Lung microvascular endothelial cell (primary cell): ENCODE data around the gene NRIP3. TPM values are rescaled to one million over a fixed set of nuclear protein-coding genes. Genes with fewer than 3 reads are reported as not detected.
"Not testable (repeated sequence)": the region's sequence is repeated elsewhere in the genome, so short reads cannot be mapped to it uniquely, and the experiment has no call there.

Experiments used
- DNase-seq, 2 donors: peaks; one replicate each; pipeline versions ENCODE4 v3.0.0 to v3.0.0-alpha.2; 2010; ENCODE audit warnings: low read depth in 2 of 2
- total RNA-seq: library from RNA; depleted of rRNA; stranded (reverse); fragments of >200 nt; gene quantifications from 2 replicates; pipeline ENCODE4 v1.2.1, GENCODE V29; 2014

Gene NRIP3
- total RNA-seq, 1 donor from 2014 or later, result 0.20 TPM

GRCh38 chr11:9016916-9017642 lies 13.3 kb upstream of the NRIP3 start:
- peak; percentile 12 to 75 for DNase-seq

DNA sequence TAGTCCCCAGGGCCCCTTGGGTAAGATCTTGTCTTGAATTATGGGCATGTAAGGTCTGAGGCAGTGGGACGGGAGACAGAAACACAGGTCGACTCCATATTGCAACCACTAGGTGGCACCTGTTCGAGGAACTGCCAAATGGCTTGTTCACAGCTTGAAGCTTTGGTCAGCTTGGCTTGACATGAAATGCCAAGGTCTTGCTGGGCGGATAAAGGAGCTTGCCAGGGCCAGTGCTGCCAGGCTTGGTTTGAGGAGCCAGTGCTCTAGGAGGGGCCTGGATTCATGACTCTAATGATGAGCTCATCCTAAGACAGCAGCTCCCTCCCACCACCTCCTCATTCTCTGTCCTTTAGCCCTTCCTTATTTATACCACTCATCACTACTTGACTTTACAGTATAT lies 11.9 kb upstream of the NRIP3 start:
- peak; percentile 86 to 89 for DNase-seq

DNA sequence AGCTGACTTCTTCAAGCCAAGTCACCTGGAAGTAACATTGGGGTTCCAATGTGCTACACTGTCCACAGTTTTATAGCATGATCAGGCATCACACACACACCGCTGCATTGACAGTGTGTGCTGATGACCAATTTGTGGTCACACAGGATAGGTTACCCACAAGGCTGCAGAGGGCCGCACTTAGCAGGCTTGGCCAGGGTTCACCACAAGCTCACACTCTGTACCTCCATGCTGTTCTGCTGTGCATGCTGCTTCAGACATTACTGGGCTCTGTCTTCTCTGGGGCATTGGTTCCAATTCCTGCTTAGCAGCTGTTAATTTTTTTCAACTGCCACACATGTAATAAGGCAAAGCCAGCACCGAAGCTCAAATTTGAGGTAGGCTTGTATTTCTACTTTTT lies 11.0 kb upstream of the NRIP3 start:
- no peak for DNase-seq

DNA sequence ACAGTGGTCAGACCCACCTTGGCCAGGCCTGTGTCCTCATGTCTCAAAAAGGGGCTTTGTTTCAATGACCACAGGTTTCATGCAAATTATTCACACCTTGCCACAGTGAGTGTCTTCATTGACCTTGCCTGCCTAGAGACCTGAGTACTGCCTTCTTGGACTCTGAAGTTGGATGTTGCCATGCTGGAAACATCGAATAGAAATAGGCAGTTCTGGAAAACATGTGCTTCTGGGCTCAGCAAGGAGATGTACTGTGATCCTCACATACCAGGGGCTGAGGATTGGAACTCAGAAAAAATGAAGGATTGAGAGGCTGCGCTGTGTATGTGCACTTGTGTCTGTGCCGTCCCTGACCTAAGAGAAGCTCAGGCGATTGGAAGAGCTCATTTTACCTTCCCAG lies 9.6 kb upstream of the NRIP3 start:
- DNase-seq, result no peak

DNA sequence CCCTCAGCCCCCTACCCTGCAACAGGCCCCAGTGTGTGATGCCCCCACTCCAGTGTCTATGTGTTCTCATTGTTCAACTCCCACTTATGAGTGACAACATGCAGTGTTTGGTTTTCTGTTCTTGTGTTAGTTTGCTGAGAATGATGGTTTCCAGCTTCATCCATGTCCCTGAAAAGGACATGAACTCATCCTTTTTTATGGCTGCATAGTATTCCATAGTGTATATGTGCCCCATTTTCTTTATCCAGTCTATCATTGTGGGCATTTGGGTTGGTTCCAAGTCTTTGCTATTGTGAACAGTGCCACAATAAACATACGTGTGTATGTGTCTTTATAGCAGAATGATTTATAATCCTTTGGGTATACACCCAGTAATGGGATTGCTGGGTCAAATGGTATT lies 5.7 kb upstream of the NRIP3 start:
- not testable (repeated sequence) for DNase-seq

GRCh38 chr11:9008661-9009060 lies 4.9 kb upstream of the NRIP3 start:
- no peak for DNase-seq

DNA sequence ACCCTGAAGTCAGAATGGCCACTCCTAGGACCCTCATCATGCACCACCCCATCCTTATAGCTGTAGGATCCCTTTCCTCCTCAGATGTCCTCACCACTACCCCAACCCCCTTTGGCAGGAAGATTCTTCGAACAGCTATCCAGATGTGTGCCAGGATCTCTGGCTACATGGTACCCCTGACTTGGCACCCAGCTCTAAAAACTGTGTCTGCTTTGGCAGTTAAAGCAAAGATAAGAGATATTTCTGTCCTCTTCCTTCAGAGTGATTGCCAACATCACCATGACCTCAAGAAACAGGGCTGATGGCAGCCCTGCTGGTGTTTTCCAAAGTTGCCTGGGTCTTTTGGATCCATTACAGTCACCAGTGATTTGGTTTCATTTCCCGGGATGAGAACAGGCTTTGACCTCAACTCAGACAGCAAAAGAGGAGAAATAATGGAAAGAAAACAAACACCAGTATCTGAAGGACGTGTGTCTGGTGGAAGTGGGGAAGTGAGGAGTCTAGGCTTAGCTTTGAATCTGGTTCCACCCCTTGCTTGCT lies 4.3 kb upstream of the NRIP3 start:
- DNase-seq, result no peak

GRCh38 chr11:9005087-9005486 lies 1.3 kb upstream of the NRIP3 start:
- DNase-seq, result no peak

- DNase-seq, result no peak
These were observed 554 bp upstream of the NRIP3 start for GRCh38 chr11:9004183-9004926.

DNA sequence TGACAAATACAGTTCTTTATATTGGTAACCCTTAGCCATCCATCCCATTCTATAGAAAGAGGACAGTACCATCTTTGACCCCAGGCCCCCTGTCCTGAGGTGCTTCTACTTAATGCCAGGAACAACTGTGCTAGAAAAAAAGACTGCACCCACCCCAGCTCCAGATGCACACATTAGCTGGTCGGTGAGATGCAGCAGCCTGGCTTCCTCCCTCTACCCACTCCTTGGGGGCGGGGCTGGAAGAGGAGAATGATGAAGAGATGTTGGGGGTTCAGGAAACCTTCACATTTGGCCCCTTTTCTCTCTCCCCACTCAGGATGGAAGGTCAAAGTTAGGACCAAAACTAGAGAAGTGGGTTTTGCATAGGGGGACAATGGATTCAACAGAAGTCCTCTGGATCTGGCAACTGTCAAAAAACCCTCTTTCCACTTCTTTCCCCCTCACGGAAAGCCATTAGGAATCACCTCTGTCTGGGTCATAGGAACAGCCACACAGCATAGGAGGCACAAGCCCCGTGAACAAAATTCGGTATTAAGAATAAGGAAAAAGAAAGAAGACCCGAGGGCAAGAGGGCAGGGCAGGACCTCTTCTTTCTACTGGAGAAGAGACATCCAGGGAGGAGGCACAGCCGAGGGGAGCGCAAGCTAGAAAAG lies 755 bp downstream of the NRIP3 start:
- peak in 1 of 2 donors; percentile 6 for DNase-seq

DNA sequence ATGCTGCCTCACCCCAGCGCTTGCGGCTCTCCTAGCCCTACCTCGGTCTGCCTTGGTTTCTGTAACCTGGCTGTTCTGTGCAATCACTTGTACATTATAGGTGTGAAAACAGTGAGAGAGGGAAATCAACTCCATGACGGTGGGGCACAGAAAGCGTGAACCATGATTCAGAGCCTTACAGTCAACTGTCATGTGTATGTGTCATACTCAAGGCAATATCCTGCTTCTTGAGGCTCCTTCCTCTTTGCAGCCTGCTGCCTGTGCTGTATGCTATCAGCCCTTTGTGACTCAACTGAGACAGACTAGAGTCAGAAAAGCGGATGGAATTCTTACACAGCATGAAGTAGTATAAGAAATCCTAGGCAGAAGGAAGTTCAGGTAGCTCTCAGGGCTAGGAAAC lies 2.1 kb downstream of the NRIP3 start:
- peak in 1 of 2 donors; percentile 94 for DNase-seq

DNA sequence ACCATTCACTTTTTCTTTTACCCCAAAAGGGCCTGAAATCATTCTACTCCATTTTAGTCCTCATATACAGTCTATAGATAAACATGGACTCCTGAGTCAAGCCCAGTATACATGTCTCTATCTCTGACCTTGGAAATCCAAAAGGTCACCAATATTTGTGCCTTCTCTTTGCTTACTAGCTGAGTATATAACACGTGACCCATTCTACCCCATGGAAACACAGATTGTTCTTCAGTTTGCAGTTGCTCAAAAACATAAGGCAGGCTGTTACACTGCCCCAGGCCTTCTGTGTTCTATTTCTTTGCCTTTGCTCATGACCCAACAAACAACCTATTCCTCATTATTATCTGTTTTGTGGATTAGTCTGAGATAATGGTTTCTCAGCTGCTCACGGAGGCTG lies 5.8 kb downstream of the NRIP3 start:
- no peak for DNase-seq

DNA sequence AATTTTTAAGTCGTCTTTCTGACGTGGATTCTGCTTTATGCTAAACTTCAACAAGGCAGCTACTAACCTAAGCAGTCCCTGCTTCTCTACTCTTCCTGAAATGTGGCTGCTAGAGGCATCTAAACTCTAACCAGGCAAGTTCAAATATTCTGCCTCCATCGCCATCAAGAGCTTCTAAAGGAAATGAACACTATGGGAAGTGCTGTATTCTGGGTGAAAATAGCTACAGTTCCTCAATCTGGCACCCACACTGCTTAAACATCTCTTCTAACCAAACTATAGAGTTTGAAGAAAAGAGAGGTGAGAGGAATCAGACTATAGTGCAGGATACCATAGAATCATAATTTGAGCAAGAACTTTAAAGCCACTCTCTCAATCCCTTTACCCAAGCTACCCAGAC lies 6.3 kb downstream of the NRIP3 start:
- DNase-seq, result no peak

DNA sequence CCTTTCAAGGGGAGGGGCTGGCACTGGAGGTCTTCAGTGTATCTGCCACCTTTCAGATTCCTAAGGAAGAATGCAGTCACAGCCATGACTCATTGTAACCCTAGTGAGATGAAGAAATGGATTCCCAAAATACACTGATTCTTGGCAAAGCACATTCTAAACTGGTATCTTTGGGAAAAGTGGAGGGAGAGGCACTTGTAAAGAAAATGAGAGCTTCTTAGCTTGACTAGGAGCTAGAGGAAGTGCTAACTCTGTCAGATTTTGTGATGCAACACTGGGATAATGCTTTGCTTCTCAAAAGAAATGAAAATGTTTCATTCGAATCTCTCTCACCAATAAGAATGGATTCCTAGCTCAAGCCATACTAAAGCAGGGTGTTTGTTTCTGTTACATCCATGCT lies 14.3 kb downstream of the NRIP3 start:
- DNase-seq, result peak in 1 of 2 donors; percentile 13

DNA sequence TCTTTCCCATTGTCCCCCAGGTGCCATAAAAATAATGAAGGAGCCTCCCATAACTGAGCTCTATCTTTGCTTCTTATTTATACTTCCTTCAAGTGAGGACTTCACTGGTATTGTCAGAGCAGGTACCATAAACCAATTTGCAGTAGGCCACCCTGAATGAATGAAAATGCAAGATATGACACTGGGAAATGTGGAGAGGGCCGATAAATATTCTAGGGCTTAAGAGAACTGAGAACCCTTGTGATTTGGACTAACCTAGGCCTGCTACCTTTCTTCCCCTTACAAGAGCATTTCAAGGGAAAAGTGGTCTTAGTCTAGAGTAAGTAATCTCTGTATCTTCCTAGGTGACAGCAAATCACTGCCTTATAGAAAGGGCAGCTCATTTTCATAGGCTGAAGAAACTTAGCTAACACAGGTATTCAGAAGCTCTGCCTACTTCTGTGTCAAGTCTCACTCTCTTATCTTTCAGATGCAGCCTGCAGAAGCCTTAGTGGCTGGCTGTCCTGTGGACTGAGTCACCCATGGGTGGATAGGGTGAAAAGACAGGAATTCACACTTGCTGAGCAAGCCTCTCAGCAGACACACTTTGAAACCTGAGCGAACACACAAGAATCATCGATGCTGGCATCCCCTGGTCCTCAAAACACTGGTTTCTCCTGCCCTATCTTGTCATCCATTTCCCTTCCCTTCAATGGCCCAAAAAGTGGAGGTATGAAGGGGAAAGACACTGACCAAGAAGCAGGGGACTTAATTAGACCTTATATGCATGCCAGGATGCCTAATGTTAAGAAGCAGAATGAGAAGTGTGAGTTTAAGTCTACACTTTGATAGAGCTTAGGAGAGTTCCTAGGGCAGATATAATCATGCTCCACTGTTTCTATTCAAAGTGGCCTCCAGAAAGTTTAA lies 15.2 kb downstream of the NRIP3 start:
- DNase-seq, result peak in 1 of 2 donors; percentile 29

GRCh38 chr11:8987446-8987845 lies 16.4 kb downstream of the NRIP3 start:
- DNase-seq, result no peak

DNA sequence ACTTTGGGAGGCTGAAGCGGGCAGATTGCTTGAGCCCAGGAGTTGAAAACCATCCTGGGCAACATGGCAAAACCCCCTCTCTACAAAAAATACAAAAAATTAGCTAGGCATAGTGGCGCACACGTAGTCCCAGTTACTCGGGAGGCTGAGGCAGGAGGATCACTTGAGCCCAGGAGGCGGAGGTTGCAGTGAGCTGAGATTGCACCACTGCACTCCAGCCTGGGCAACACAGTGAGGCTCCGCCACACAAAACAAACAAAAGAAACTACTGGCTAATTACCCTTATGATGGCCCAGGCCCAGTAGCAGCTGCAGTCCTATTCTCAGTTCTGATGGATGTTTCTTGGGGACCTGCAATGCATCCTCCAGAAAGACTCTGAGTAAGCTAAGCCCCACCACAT lies 17.0 kb downstream of the NRIP3 start:
- not testable (repeated sequence) for DNase-seq

DNA sequence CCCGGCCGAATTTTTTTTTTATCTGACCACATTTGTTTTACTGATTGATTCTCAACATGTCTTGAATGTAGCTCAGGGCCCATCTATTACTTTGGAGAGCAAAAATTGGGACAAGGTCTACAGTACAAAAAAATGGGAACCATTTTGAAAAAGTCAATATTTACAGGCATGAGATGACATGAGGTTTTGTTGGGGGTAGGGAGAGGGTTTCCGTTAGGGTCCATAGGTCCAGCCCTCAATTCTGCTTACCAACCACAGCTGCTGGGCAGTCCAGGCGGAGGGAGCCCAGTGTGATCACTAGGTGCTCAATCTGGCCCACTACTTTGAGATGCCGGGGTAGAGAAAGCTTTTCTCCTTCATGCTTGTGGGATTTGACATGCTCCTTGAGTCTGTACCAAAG lies 18.3 kb downstream of the NRIP3 start:
- no peak for DNase-seq

DNA sequence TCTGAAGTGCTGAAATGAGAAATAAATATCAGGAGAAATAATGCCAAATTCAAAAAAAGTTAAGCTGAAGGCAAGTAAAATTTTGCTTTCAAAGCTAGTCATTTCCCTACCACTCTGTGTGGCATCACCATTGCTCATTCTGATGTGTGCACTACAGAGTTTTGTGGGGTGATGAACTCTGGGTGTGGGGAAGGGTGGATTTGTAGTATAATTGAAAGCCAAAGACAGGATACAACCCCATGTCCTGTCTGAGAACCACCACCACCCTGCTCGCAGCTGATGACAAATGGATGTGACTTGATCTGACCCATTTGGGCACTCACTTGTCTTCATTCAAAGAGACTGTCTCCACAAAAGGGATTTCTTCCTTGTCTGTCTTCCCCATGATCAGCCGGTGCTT lies 20.2 kb downstream of the NRIP3 start:
- no peak for DNase-seq

- DNase-seq, result no peak
These were observed 23.3 kb downstream of the NRIP3 start for GRCh38 chr11:8980485-8980884.

DNA sequence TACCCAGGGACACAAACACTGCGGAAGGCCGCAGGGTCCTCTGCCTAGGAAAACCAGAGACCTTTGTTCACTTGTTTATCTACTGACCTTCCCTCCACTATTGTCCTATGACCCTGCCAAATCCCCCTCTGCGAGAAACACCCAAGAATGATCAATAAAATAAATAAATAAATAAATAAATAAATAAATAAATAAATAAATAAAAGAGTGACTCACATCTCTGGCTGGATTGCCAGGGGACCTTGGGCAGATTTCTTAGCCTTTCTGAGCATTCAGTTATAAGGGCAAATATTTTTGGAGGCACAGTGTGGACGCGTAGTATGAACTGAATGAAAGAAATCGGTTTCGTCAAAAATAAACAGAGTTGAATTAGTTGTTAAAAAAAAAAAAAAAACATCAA lies 24.4 kb downstream of the NRIP3 start:
- DNase-seq, result not testable (repeated sequence)
